ENCODE data around the gene GRM8. TPM values are rescaled to one million over a fixed set of nuclear protein-coding genes. Genes with fewer than 3 reads are reported as not detected.

The GRM8 gene
- total and polyA plus RNA-seq, 2 donors, result 0.27 to 0.38 TPM

DNA sequence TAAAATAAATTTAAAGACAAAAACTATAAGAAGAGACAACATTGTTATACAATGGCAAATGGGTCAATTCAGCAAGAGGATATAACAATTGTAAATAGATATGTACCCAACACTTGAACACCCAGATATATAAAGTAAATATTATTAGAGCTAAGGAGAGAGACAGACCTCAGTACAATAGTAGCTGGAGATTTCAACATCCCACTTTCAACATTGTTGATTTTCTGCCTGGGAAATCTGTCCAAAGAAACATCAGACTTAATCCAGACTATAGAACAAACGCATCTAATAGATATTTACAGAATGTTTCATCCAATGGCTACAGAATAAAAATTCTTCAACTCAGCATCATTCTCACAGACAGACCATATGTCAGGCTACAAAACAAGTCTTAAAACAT is 256.1 kb downstream of the GRM8 start:
- whole genome bisulfite sequencing, result 92% methylated on average over 1 of the region's 1 CpG
- H3K36me3 ChIP-seq (ENCODE audit: control insufficient read depth in 2 of 2, insufficient read depth in 2 of 2, low read length in 1 of 2), result no peaks in the 10 kb centered on the region
- no peaks in the 10 kb centered on the region for H3K9me3 ChIP-seq (ENCODE audit: control insufficient read depth in 2 of 2, insufficient read depth in 1 of 2, low read length in 1 of 2)

DNA sequence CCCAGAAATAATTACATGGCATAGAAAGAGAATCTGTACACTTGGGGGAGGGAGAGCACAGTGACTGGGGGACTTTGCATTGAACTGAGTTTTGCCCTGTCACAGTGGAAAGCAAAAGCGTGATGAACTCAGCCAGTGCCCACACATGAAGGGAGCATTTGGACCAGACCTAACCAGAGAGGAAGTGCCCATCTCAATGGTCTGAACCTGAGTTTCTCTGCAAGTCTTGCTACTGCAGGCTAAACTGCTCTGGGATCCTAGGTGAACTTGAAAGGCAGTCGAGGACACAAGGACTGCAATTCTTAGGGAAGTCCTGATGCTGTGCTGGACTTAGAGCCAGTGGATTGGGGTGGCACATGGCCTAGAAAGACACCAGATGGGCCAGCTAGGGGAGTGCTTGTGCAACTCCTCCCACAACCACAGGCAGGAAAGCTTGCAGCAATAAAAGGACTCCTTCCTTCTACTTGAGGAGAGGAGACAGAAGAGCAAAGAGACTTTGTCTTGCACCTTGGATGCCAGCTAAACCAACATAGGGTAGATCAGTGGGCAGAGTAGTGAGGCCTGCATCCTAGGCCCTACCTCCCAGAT is 259.0 kb downstream of the GRM8 start:
- 88% methylated on average over 2 of the region's 2 CpGs for WGBS
- DNase-seq (ENCODE audit: low read depth in 6 of 9, low spot score in 9 of 9), result no peak
- H3K27ac ChIP-seq (ENCODE audit: low read depth in 1 of 2, low read length in 1 of 2), result no peak overlapping the region

More for the DNA sequence above, 256.1 kb downstream of the GRM8 start:
- no peaks in the 10 kb centered on the region for H3K27me3 ChIP-seq (ENCODE audit: control insufficient read depth in 2 of 2, insufficient read depth in 1 of 2, low read length in 1 of 2)
- no peak overlapping the region for H3K27ac ChIP-seq (ENCODE audit: low read depth in 1 of 2, low read length in 1 of 2)
- no peak for DNase-seq (ENCODE audit: low read depth in 6 of 9, low spot score in 9 of 9)
- H3K4me1 ChIP-seq (ENCODE audit: control insufficient read depth in 2 of 2, insufficient read depth in 2 of 2, low read length in 2 of 2), result no peaks in the 10 kb centered on the region
- no peak overlapping the region for H3K4me3 ChIP-seq (ENCODE audit: low read length in 2 of 2)

GRCh38 chr7:126988022-126988421 is 264.7 kb downstream of the GRM8 start:
- no peaks in the 10 kb centered on the region for H3K36me3 ChIP-seq (ENCODE audit: control insufficient read depth in 2 of 2, insufficient read depth in 2 of 2, low read length in 1 of 2)
- WGBS, result 95% methylated on average over 4 of the region's 4 CpGs

More for the DNA sequence above, 259.0 kb downstream of the GRM8 start:
- no peak overlapping the region for H3K4me3 ChIP-seq (ENCODE audit: low read length in 2 of 2)
- H3K36me3 ChIP-seq (ENCODE audit: control insufficient read depth in 2 of 2, insufficient read depth in 2 of 2, low read length in 1 of 2), result no peaks in the 10 kb centered on the region
- H3K27me3 ChIP-seq (ENCODE audit: control insufficient read depth in 2 of 2, insufficient read depth in 1 of 2, low read length in 1 of 2), result no peaks in the 10 kb centered on the region
- no peaks in the 10 kb centered on the region for H3K9me3 ChIP-seq (ENCODE audit: control insufficient read depth in 2 of 2, insufficient read depth in 1 of 2, low read length in 1 of 2)
- H3K4me1 ChIP-seq (ENCODE audit: control insufficient read depth in 2 of 2, insufficient read depth in 2 of 2, low read length in 2 of 2), result no peaks in the 10 kb centered on the region

DNA sequence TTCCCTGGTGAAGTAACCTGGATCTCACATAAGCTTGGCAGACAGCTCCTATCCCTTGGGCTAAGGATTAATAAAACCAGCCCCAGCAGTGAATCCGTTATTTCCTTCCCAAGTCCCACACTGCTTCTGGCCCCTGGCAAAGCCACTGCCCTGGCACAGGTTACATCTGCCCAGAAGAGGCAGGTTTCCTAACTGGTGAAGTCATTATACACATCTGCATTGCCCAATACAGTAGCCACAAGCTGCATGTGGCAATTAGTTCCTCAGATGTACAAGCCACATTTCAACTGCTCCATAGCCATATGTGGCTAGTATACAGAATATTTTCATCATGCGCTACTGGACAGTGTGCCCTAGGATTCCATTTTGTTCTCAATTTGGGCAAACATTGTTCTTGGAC is 273.0 kb downstream of the GRM8 start:
- WGBS, result 69% methylated on average over 2 of the region's 2 CpGs

More at GRCh38 chr7:126988022-126988421, 264.7 kb downstream of the GRM8 start:
- Histone ChIP-seq H3K27me3 (ENCODE audit: control insufficient read depth in 2 of 2, insufficient read depth in 1 of 2, low read length in 1 of 2) (no peaks in the 10 kb centered on the region), H3K27ac (ENCODE audit: low read depth in 1 of 2, low read length in 1 of 2) (no peak overlapping the region), H3K4me3 (ENCODE audit: low read length in 2 of 2) (no peak overlapping the region), H3K4me1 (ENCODE audit: control insufficient read depth in 2 of 2, insufficient read depth in 2 of 2, low read length in 2 of 2) (no peaks in the 10 kb centered on the region), H3K9me3 (ENCODE audit: control insufficient read depth in 2 of 2, insufficient read depth in 1 of 2, low read length in 1 of 2) (no peaks in the 10 kb centered on the region)
- DNase-seq (ENCODE audit: low read depth in 6 of 9, low spot score in 9 of 9), result no peak

DNA sequence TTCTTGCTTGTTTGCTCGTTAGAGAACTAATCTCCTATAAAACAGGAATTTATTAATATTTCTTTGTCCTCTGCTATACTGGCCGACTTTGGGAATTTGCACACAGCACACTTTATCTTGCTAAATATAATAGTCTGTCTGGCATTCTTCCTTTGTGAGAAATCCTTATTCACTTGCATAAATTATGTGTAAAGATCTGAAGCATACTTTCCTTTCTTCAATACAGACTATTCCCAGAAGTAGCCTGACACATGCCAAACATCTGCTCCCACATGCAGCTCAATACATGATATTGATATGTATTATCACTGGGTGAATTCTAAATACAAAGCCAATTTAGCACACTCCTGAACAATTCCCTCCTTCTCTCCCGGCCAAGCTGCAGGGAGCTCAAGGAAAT is 273.9 kb downstream of the GRM8 start:
- WGBS, result 87% methylated on average over 3 of the region's 3 CpGs

More for the DNA sequence above, 273.0 kb downstream of the GRM8 start:
- Histone ChIP-seq H3K27ac (ENCODE audit: low read depth in 1 of 2, low read length in 1 of 2) (no peak overlapping the region), H3K4me1 (ENCODE audit: control insufficient read depth in 2 of 2, insufficient read depth in 2 of 2, low read length in 2 of 2) (no peaks in the 10 kb centered on the region), H3K27me3 (ENCODE audit: control insufficient read depth in 2 of 2, insufficient read depth in 1 of 2, low read length in 1 of 2) (no peaks in the 10 kb centered on the region), H3K36me3 (ENCODE audit: control insufficient read depth in 2 of 2, insufficient read depth in 2 of 2, low read length in 1 of 2) (no peaks in the 10 kb centered on the region), H3K9me3 (ENCODE audit: control insufficient read depth in 2 of 2, insufficient read depth in 1 of 2, low read length in 1 of 2) (no peaks in the 10 kb centered on the region), H3K4me3 (ENCODE audit: low read length in 2 of 2) (no peak overlapping the region)
- DNase-seq (ENCODE audit: low read depth in 6 of 9, low spot score in 9 of 9), result no peak

GRCh38 chr7:126973066-126973465 is 279.7 kb downstream of the GRM8 start:
- H3K9me3 ChIP-seq (ENCODE audit: control insufficient read depth in 2 of 2, insufficient read depth in 1 of 2, low read length in 1 of 2), result no peaks in the 10 kb centered on the region
- H3K27ac ChIP-seq (ENCODE audit: low read depth in 1 of 2, low read length in 1 of 2), result no peak overlapping the region
- no peaks in the 10 kb centered on the region for H3K4me1 ChIP-seq (ENCODE audit: control insufficient read depth in 2 of 2, insufficient read depth in 2 of 2, low read length in 2 of 2)
- no peaks in the 10 kb centered on the region for H3K36me3 ChIP-seq (ENCODE audit: control insufficient read depth in 2 of 2, insufficient read depth in 2 of 2, low read length in 1 of 2)
- DNase-seq (ENCODE audit: low read depth in 6 of 9, low spot score in 9 of 9), result no peak
- H3K4me3 ChIP-seq (ENCODE audit: low read length in 2 of 2), result no peak overlapping the region
- no peaks in the 10 kb centered on the region for H3K27me3 ChIP-seq (ENCODE audit: control insufficient read depth in 2 of 2, insufficient read depth in 1 of 2, low read length in 1 of 2)

More for the DNA sequence above, 273.9 kb downstream of the GRM8 start:
- Histone ChIP-seq H3K27me3 (ENCODE audit: control insufficient read depth in 2 of 2, insufficient read depth in 1 of 2, low read length in 1 of 2) (no peaks in the 10 kb centered on the region), H3K36me3 (ENCODE audit: control insufficient read depth in 2 of 2, insufficient read depth in 2 of 2, low read length in 1 of 2) (no peaks in the 10 kb centered on the region), H3K9me3 (ENCODE audit: control insufficient read depth in 2 of 2, insufficient read depth in 1 of 2, low read length in 1 of 2) (no peaks in the 10 kb centered on the region), H3K4me3 (ENCODE audit: low read length in 2 of 2) (no peak overlapping the region), H3K4me1 (ENCODE audit: control insufficient read depth in 2 of 2, insufficient read depth in 2 of 2, low read length in 2 of 2) (no peaks in the 10 kb centered on the region), H3K27ac (ENCODE audit: low read depth in 1 of 2, low read length in 1 of 2) (no peak overlapping the region)
- DNase-seq (ENCODE audit: low read depth in 6 of 9, low spot score in 9 of 9), result no peak

GRCh38 chr7:126972571-126972970 is 280.2 kb downstream of the GRM8 start:
- H3K27me3 ChIP-seq (ENCODE audit: control insufficient read depth in 2 of 2, insufficient read depth in 1 of 2, low read length in 1 of 2), result no peaks in the 10 kb centered on the region
- H3K36me3 ChIP-seq (ENCODE audit: control insufficient read depth in 2 of 2, insufficient read depth in 2 of 2, low read length in 1 of 2), result no peaks in the 10 kb centered on the region
- H3K9me3 ChIP-seq (ENCODE audit: control insufficient read depth in 2 of 2, insufficient read depth in 1 of 2, low read length in 1 of 2), result no peaks in the 10 kb centered on the region
- 67% methylated on average over 1 of the region's 1 CpG for WGBS
- H3K4me3 ChIP-seq (ENCODE audit: low read length in 2 of 2), result no peak overlapping the region
- no peak overlapping the region for H3K27ac ChIP-seq (ENCODE audit: low read depth in 1 of 2, low read length in 1 of 2)
- DNase-seq (ENCODE audit: low read depth in 6 of 9, low spot score in 9 of 9), result no peak
- no peaks in the 10 kb centered on the region for H3K4me1 ChIP-seq (ENCODE audit: control insufficient read depth in 2 of 2, insufficient read depth in 2 of 2, low read length in 2 of 2)

DNA sequence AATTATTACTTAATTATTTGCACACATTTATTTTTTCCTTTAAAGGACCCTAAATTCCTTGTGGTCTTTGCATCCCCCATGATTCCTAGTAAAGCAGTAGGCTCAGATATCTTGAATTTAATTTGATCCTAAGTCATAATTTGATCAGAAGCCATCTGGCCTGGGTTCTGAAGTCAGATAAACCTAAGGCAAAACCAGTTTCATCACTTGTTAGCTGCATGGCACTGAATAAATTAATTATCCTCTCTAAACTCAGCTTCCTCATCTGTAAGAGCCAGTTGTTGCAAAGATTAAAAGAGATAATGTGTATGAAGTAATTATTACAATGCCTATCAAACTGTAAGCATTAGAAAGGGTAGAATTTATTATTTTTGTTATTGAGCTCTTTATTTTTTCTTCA is 293.1 kb downstream of the GRM8 start:
- peaks cover 0 to 3% of the 10 kb centered on the region in 2 donors for H3K9me3 ChIP-seq (ENCODE audit: control insufficient read depth in 2 of 2, insufficient read depth in 1 of 2, low read length in 1 of 2)
- H3K4me1 ChIP-seq (ENCODE audit: control insufficient read depth in 2 of 2, insufficient read depth in 2 of 2, low read length in 2 of 2), result no peaks in the 10 kb centered on the region
- DNase-seq (ENCODE audit: low read depth in 6 of 9, low spot score in 9 of 9), result no peak
- H3K27me3 ChIP-seq (ENCODE audit: control insufficient read depth in 2 of 2, insufficient read depth in 1 of 2, low read length in 1 of 2), result no peaks in the 10 kb centered on the region
- no peak overlapping the region for H3K27ac ChIP-seq (ENCODE audit: low read depth in 1 of 2, low read length in 1 of 2)
- H3K36me3 ChIP-seq (ENCODE audit: control insufficient read depth in 2 of 2, insufficient read depth in 2 of 2, low read length in 1 of 2), result no peaks in the 10 kb centered on the region
- no peak overlapping the region for H3K4me3 ChIP-seq (ENCODE audit: low read length in 2 of 2)

DNA sequence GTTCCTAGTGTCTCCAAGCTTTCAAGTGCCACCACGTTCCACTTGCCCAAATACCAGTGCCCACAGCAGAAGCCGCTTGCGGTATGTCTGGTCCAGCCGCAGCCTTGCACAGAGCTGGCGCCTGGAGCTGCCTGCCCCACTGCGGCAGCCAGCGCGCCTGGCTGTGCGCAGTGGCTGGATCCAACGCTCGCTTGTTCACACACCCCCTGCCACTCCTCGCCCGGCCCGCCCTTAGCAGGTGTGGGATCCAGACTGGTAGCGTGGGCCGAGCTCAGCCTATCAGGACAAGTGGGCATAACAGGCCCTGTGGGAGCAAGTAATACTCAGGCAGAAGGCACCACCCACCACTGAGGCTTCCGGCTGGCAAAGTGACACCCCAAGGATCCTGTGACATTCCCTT is 294.4 kb downstream of the GRM8 start:
- Histone ChIP-seq H3K9me3 (ENCODE audit: control insufficient read depth in 2 of 2, insufficient read depth in 1 of 2, low read length in 1 of 2) (peaks cover 0 to 3% of the 10 kb centered on the region in 2 donors), H3K27ac (ENCODE audit: low read depth in 1 of 2, low read length in 1 of 2) (no peak overlapping the region), H3K36me3 (ENCODE audit: control insufficient read depth in 2 of 2, insufficient read depth in 2 of 2, low read length in 1 of 2) (no peaks in the 10 kb centered on the region), H3K4me3 (ENCODE audit: low read length in 2 of 2) (no peak overlapping the region), H3K4me1 (ENCODE audit: control insufficient read depth in 2 of 2, insufficient read depth in 2 of 2, low read length in 2 of 2) (no peaks in the 10 kb centered on the region), H3K27me3 (ENCODE audit: control insufficient read depth in 2 of 2, insufficient read depth in 1 of 2, low read length in 1 of 2) (no peaks in the 10 kb centered on the region)
- no peak for DNase-seq (ENCODE audit: low read depth in 6 of 9, low spot score in 9 of 9)
- 98% methylated on average over 17 of the region's 17 CpGs for WGBS
